GM18502 (cell line): ENCODE results near the gene CNTN1.

Experiments used
- ATAC-seq: cut with Tn5 transposase; IDR thresholded peaks from one replicate; pipeline ENCODE4 v1.9.1; 2021; ENCODE audit warnings: mild to moderate bottlenecking; ENCODE audit not compliant: unreplicated experiment, poor library complexity

CNTN1 gene

DNA sequence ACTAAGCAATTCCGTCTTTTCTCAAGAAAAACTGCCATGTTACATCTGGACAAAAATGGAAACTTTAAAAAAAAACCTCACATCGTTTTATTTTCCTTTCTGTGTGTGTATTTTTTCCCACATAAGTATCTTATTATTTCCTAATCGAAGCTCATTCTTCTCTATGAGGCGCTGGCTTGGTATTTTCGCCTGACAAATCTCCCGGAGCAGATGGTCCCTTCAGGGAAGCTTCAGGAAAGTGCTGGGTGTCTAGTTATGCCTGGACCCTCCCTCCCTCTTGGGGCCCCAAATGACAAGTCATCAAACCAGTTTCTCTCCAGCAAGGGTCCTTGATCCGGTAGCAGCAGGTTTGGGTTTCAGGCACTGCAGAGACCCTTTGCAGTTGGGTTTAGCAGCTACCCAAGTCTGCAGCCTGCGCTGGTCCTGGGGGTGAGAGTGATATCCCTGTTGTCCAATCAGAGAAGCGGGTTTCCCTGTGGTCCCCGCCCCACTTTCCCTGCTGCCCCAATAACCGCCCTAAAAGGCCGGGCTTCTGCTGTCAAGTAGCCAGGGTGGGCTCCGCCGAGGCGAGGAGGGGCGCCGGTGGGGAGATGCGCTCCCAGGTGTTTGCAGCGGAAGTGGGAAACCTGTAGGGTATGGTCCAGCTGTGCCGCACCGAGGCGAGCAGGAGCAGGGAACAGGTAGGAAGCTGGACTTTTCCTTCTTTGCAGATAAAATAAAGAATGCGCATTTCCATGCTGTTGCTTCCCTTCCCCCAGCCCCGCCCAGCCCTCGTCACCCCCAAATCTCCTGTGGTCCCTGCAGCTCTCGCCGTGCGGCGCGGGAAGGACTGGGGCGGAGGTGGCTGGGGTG lies at the start of gene CNTN1:
Gene CNTN1 (plus strand): TSS at position 527 of the 852 bp plus-strand sequence.
- ATAC-seq: no peak

DNA sequence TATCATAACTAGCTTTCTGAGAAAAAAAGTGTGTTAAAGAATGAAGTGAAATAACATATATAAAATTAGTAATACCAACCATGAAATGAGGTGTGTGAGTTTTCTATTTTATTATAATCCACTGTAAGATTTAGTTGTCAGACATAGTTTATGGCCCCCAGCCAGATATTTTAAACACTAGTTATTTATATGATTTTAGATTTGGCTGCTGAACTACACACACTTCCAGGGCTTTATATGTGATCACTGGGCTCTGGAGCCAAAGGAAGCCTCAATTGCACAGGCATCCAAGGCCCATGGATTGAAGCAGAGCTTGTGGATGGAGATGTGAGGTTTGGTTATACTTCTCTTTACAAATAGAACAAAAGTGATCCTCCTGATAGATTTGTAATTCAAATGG lies 48.7 kb upstream of the CNTN1 start:
- no peak for ATAC-seq

DNA sequence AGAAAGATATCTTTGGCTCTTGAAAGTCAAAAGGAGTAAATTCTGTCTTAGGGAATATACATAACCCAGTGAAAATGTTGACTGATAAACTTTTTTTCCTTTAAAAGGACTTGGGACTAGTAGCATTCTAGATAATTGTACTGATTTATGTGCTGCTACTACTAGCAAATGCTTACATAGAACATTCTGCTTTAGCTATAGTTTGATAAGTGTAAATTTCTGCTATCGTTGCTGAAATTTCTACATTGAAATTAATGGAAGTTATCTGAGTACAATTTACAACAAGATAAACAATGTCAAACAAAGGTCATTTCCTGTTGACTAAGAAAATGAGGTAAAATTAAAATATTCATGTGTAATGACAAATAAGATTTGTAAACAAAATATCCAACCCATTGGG lies 48.3 kb upstream of the CNTN1 start:
- ATAC-seq: no peak

DNA sequence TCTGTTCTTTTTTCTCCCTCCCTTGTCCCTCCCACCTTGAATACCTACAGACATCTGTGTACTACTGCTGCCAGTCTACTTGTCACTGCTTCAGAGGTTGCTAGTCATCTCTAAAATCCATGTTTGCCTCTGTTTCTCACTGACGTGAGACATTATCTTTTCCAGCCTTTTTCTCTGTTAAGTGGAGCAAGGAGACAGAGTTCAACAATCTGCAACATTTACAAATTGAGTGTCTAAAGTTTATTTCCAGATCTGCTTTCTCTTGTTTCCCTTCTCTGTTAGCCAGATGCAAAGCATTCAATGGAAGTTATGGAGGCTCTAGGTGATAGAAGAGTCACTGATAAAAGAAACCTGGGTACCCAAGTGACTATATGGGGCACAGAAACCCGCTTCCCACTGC lies 47.5 kb upstream of the CNTN1 start:
- ATAC-seq: no peak

DNA sequence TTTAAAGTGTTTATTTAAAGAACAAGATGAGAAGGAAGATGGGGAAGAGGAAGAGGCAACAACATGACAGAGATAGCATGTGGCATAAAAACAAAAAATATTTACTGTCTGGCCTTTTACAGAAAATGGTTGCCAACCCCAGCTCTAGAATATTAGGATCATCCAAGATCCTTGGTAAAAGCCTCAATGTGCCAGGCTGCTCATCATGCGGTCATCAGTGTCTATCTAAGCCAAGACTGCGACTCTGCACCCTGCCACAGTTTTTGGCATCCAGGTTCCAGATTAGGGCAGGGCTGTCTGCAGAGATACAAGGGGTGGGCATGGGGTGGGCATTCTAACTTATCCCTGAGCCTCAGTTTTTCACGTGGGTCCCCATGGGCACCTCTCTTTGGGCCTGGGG lies 46.9 kb upstream of the CNTN1 start:
- no peak for ATAC-seq

DNA sequence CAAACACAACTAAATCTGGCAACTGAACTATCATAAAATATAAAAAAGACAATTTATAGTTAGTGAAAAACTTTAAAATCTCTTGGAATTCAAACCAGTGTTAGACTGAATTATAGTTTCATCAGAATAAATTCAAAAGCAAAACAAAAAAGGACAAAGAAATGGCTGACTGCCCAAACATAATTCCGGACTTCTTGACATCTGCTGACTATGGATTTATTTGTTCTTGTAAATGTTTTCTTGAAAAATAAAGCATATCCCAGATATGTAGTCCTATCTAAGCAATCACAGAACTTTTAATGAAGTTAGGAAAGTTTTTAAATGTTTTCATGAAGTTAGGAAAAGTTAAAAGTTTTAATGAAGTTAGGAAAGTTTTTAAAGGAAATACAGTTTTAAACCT lies 45.8 kb upstream of the CNTN1 start:
- ATAC-seq: no peak

DNA sequence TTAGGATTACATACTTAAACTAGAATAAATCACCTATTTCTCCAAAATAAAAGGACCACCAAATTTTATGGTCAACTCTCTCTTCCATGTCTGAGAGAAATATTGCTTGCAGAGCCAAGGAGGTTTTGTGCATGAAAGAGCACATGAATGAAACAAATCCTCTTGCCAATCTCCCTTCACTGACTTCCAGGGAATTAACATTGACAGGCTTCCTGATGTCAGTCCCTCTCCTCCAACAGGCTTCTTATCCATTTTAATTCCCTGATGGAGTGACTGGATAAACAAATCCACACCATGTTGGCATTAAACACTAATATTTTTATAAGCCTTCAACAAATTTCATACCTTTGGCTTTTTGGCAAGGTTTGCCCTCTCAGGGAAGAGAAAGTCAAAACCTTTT lies 45.3 kb upstream of the CNTN1 start:
- ATAC-seq: no peak

DNA sequence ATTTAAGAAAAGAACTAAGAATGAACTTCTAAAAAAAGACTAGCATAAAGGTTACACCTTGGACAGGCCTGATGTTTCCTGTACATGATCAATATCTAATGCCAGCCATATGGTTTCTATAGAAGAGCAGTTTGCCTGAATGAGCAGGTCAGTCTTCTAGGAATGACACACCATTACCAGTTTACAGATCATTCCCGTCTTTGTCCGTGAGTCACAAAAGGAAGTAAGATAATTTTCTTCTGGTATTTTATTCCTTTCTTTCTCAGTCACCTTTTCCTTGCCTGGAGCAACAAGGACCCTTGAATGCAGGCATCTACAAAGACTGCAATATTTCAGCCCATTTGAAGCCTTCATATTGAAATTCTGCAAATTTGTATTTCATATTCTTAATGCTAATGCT lies 44.6 kb upstream of the CNTN1 start:
- no peak for ATAC-seq

DNA sequence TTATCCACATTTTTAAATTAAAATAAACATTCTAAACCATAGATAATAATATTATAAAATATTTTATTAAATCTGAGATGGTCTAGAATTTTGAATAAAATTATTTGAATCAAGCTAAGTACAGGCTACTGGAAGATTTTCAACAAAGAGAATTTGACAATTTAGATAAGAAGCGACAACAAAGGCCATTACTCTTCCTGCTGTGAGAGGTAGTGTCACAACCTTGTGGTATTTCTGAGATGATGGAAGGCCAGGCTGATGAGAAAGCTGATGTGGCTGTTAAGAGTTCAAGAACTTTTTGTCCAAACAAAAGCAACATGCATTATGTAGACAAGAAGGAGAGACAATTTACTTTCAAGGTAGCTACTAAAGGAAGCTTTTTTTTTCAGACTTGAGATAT lies 43.7 kb upstream of the CNTN1 start:
- ATAC-seq: no peak

DNA sequence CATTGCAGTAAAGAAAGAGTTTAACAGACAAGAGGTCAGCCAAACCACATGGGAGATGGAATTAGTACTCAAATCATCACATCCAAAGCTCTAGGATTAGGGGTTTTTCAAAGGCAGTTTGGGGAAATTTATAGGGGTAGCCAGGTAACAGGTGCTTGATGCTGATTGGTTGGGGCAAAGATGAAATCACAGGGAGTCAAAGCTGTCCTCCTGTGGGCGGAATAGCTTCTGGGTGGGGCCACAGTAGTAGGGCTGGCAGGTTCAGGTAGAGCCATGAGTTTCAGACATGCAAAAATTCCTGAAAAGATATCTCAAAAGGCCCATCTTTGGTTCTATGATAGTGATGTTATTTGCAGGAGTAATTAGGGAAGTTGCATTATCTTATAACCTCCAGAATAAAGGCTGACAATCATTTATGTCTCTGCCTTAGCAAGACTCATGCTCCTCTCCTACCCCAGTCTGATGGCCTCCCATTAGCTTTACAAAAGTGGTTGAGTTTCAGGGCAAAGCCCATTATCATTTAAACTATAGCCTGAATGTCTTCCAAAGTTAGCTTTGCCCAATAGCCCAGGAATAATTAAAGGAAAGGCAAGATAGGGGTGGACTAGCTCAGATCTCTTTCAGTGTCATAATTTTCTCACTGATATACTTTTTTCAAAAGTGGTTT lies 42.1 kb upstream of the CNTN1 start:
- no peak for ATAC-seq

DNA sequence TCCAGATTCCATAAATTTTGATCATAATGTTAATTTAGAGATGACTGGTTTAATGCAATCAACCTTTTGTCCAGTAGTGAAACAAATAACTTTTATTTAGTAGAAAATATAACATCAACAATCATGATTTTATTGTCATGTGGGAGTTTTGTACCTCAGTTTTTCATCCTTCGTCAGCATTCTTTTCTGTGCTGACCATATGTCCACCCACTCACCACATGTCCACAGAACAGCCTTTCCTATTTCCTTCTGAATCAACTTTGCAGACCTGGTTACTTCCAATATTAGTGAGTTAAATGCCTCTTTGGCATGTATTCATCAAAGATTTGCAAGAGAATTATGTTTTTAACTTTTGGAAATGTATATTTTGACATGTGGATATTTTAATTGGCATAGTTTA lies 36.8 kb upstream of the CNTN1 start:
- ATAC-seq: no peak

DNA sequence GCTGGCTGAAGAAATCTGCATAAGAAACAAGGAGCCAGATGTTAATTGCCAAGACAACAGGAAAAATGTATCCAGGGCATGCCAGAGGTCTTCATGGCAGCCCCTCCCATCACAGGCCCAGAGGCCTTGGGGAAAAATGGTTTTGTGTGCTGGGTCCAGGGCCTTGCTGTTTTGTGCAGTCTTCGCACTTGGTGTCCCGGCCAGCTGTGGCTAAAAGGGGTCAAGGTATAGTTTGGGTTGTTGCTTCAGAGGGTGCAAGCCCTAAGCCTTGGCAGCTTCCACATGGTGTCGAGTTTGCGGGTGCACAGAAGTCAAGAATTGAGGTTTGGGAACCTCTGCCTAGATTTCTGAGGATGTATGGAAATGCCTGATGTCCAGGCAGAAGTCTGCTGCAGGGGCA lies 29.9 kb upstream of the CNTN1 start:
- ATAC-seq: no peak

DNA sequence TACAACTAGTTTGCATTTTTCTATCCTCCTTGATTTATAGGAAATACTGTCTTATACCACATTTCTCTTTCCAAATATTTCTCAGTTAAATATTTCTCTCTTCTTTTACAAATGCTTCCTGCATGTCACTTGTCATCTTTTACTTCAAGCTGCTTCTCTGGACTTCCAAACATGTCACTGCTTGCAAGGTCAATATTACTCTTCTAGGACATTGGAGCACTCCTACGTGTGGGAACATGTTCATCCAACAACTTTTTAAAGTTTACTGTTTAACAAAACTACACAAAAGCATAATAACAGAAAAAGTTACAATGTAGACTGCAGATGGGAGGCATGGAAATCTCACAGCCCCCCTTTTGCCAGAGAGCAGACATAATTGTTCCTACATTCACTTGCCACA lies 28.5 kb upstream of the CNTN1 start:
- no peak for ATAC-seq

DNA sequence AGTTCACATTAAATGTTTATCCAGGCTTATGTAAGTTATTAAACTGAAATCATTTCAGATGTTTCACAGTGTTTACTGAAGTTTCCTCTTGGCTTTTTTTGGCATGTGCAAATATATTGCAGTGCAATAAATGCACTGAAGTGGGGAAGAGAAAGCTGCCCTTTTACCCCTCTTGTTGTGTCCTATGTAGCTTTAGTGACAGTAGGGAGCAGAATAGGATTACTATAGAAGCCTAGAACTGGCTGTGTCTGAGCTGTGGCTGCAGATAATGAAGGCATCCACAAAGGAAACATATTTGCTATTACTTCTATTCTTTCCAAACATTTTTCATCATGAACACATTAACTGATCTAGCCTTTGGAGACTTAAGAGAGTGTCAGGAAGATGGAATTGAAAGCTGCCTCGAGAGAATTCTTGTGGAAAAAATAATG lies 24.1 kb upstream of the CNTN1 start:
- no peak for ATAC-seq

DNA sequence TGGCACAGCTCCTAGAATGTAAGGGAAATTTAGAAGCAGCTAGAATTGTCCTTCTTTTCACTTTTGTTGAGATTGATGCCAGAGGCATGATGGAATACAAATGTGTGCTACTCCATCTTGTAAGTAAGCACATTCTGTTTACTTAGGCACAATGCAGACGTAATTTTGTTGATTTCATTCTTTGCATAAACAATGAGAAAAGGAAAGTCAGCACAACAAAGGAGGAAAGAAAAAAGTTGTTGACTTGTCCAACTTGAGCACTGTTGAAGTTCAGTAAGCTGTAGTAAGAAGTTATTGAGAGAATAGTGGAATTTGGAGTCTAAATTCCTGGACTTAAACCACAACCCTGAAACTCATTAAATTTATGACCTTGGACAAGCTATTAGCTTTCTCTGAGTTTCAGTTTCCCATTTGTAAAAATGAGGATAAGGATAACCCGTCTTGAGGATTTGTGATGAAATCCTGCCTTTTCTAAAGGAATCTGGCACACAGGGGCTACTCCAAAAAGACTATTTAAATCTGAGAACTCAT lies 19.4 kb upstream of the CNTN1 start:
- ATAC-seq: no peak

DNA sequence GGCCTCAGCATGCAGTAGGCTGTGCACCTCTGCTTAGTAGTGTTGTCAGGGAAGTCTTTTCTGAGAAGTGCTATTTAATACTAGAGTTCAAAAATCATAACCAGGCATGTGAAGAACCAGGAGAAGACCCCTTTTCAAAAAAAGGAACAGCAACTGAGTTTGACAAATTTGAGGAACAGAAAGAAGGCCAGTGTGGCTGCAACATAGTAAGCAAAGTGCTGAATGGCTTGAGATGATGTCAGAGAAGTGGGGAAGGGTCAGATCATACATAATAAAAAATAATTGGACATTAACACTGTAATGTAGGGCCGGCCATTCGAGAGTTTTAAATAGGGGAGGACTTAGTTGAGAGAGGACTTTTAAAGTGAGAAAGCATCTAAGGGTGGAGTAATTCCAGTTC lies 11.1 kb upstream of the CNTN1 start:
- no peak for ATAC-seq

DNA sequence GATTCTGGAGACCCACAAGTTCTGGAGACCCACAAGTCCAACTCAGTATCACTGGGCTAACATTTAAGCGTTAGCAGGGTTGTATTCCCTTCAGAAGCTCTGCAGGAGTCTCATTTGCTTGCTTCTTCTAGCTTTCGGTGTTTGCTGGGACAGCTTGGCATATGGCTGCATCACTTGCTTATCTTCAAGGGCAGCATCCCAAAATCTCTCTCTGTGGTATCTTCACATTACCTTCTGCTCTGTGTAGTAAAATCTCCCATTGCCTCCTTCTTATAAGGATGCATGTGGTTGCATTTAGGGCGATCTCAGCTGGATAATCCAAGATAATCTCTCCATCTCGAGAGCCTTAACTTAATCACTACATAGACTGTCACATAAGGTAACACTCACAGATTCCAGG lies 7.3 kb upstream of the CNTN1 start:
- ATAC-seq: no peak

DNA sequence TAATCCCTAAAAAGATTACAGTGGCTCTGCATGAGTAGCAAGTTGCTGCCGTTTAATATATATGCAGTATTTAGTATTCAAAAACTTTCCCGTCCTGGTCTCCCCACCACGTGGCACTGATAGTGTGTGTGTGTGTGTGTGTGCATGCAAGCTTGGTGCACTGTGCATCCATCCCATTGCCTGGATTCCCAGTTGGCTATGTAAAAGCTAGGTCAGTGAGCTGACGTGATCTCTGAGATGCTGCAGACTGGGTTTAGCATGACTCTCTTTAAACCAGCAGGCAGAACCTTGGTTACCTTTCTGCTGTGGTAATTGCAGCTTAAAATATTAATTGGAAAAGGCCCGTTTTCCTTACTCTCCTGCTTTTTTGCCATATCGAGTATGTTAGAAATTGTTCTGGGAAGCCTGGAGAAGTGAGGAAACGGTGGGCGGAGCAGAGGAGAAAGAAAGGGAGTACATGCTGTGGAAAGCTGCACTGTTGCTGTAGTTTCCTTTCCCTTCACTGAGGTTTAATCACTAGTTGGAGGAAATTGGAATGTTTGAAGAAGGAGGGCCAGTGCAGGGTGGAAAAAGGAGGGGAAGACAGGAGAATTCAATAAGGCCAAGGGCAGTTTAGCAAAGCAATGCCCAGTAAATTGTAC lies 4.0 kb upstream of the CNTN1 start:
- no peak for ATAC-seq

DNA sequence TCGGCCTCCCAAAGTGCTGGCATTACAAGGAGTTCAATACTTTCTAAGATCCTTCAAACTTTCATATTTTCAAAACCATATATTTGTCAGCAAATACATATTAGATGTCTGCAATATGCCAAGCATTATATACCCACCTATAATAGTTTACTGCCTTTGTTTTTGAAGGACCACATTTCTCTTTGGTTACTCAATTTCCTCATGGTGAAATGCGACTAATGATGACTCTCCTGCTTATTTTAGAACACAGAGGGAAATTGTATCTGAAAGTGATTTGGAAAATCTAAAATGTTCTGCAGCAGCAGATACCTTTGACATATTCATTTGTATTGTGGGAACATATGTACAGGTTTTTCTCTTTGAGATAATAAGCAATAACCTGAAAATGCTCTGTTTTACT lies 2.7 kb upstream of the CNTN1 start:
- no peak for ATAC-seq

DNA sequence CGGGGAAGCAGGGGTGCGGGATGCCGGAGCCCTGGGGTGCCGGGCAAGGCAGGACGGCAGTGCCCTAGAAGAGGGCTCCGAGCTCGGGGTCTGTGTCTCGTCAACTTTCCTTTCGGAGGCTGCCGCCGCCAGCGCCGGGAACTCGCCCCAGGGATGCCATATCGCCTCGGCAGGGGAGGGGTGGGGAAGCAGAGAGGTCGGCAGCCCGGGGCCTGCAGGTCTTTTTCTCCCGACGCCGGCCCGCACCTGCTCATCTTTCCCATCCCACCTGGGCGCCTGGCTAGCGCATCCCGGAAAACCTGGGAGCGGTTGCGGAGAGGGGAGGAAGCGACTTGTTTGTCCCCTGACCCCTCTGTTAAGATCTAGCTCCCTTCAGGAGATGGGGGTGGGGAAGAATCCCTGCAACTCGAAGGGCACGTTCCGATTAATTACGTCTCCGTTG lies 547 bp downstream of the CNTN1 start:
- ATAC-seq: no peak

DNA sequence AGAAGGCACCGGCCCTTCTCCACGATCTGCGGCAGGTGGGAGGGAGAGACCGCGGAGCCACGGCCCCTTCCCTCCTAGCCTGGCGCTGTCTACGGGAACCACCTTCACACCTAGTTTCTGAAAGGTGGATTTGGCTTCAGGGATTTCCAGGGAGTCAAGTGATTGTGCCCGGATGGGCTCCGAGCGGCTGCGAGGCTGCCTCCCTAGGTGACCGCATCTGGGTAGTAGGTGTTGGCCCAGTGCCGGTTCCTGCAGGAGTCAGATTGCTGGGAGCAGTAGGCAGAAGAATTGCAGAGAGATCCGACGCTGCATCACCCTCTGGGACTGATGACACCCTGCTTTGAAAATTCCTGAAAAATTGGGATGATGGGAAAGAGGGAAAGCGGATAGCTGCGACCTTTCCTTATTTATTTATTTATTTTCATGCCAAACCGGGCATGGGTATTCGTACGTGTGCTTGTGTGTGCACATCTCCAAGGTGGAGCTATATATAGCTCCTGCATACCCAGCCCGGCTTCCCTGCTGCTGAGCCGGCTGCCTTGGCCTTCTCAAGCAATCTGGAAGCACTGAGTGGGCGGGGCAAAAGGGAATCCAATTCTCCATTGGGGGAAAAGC lies 1.1 kb downstream of the CNTN1 start:
- no peak for ATAC-seq
